Ishikawa (cell line): ENCODE data around the gene KLK6.
A peak's percentile ranks its signal among the peaks of the same experiment; 100 is the strongest.

ENCODE experiments used
- CEBPB ChIP-seq: IDR thresholded peaks from 2 replicates; pipeline ENCODE4 v1.6.1; 2012
- CREB1 ChIP-seq: IDR thresholded peaks from 2 replicates; pipeline ENCODE4 v1.6.1; 2012; ENCODE audit warnings: low read depth
- EGR1 ChIP-seq: IDR thresholded peaks from 2 replicates; pipeline ENCODE4 v1.6.1; 2012
- EP300 ChIP-seq: IDR thresholded peaks from 2 replicates; pipeline ENCODE4 v1.6.1; 2012; ENCODE audit warnings: borderline replicate concordance
- FOXM1 ChIP-seq: IDR thresholded peaks from 2 replicates; pipeline ENCODE4 v1.6.1; 2012; ENCODE audit warnings: low read depth, borderline replicate concordance
- NFIC ChIP-seq: IDR thresholded peaks from 2 replicates; pipeline ENCODE4 v1.6.1; 2012
- RAD21 ChIP-seq: IDR thresholded peaks from 2 replicates; pipeline ENCODE4 v1.6.1; 2012; ENCODE audit warnings: low read depth
- REST ChIP-seq: IDR thresholded peaks from 2 replicates; pipeline ENCODE4 v1.6.1; 2012; ENCODE audit warnings: low read depth, mild to moderate bottlenecking
- TAF1 ChIP-seq: IDR thresholded peaks from 2 replicates; pipeline ENCODE4 v1.6.1; 2012; ENCODE audit warnings: low read depth, mild to moderate bottlenecking
- TCF12 ChIP-seq: IDR thresholded peaks from 2 replicates; pipeline ENCODE4 v1.6.1; 2012; ENCODE audit warnings: low read depth
- TEAD4 ChIP-seq: IDR thresholded peaks from 2 replicates; pipeline ENCODE4 v1.6.1; 2012
- YY1 ChIP-seq: IDR thresholded peaks from 2 replicates; pipeline ENCODE4 v1.6.1; 2012; ENCODE audit warnings: low read depth
- ZBTB7A ChIP-seq: IDR thresholded peaks from 2 replicates; pipeline ENCODE4 v1.6.1; 2012; ENCODE audit warnings: low read depth
- TF ChIP-seq, protein P1 (sequence below): IDR thresholded peaks from 2 replicates; pipeline ENCODE4 v1.6.1; 2012
- TF ChIP-seq, protein P2 (sequence below): IDR thresholded peaks from 2 replicates; pipeline ENCODE4 v1.6.1; 2012

KLK6 gene

GRCh38 chr19:50969413-50969760 lies at the start of gene KLK6:
Gene KLK6, minus strand, starts transcription at chr19:50969591. Its CDS starts 1,487 bp downstream, at chr19:50968104.
- TF ChIP-seq YY1 = no peak
- no peak for TF ChIP-seq RAD21
- no peak for TF ChIP-seq FOXM1
- TF ChIP-seq, protein P1, sequence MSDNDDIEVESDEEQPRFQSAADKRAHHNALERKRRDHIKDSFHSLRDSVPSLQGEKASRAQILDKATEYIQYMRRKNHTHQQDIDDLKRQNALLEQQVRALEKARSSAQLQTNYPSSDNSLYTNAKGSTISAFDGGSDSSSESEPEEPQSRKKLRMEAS = no peak
- TF ChIP-seq TEAD4 = no peak
- TF ChIP-seq, protein P2, sequence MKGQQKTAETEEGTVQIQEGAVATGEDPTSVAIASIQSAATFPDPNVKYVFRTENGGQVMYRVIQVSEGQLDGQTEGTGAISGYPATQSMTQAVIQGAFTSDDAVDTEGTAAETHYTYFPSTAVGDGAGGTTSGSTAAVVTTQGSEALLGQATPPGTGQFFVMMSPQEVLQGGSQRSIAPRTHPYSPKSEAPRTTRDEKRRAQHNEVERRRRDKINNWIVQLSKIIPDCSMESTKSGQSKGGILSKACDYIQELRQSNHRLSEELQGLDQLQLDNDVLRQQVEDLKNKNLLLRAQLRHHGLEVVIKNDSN = no peak
- no peak for TF ChIP-seq CREB1
- no peak for TF ChIP-seq CEBPB
- no peak for TF ChIP-seq TCF12
- no peak for TF ChIP-seq EGR1
- TF ChIP-seq ZBTB7A = no peak

GRCh38 chr19:51018745-51019543 lies 49.6 kb upstream of the KLK6 start:
- TF ChIP-seq, protein P2 = no peak
- TF ChIP-seq TEAD4 = no peak
- no peak for TF ChIP-seq REST
- TF ChIP-seq, protein P1 = no peak
- TF ChIP-seq RAD21 = no peak
- TF ChIP-seq CREB1 = no peak
- no peak for TF ChIP-seq FOXM1
- no peak for TF ChIP-seq EP300
- TF ChIP-seq TCF12 = no peak
- no peak for TF ChIP-seq EGR1
- TF ChIP-seq NFIC = no peak
- no peak for TF ChIP-seq ZBTB7A
- no peak for TF ChIP-seq CEBPB
- TF ChIP-seq YY1 = no peak
- TF ChIP-seq TAF1 = no peak

GRCh38 chr19:51016798-51017683 lies 47.6 kb upstream of the KLK6 start:
- TF ChIP-seq CEBPB (no peak), RAD21 (peak; percentile 50; the same call in 1 of the 2 replicates)

DNA sequence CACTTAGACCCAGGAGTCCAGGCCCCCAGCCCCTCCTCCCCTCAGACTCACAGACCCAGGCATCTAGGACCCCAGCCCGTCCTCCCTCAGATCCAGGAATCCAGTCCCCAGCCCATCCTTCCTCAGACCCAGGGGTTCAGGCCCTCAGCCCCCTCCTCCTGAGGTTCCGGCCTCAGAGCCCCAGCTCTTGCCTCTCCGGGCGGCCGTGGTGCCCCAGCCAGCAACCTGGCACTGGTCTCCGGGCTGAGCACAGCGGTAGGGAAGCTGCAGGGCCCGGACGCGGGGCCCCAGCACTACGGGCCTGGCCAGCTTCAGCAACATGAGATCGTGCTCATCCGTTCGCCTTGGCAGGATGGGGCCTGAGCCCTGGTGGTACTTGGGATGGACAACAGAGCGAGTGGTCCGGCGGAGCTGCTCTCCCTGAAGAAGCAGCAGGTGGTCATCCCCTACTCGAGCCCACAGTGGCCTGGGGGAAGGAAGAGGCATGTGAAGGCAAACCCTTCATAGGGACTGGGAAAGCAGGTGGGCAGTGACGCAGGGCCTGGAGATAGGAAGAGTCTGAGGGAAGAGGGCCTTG lies 46.4 kb upstream of the KLK6 start:
- TF ChIP-seq NFIC (no peak), TAF1 (no peak), YY1 (no peak), REST (no peak), CREB1 (no peak)

GRCh38 chr19:51014242-51014641 lies 44.9 kb upstream of the KLK6 start:
- no peak for TF ChIP-seq NFIC
- no peak for TF ChIP-seq CEBPB
- no peak for TF ChIP-seq EGR1

GRCh38 chr19:51012661-51013190 lies 43.3 kb upstream of the KLK6 start:
- TF ChIP-seq NFIC (no peak), YY1 (no peak), FOXM1 (no peak), TEAD4 (no peak), TAF1 (no peak), EP300 (no peak), CREB1 (no peak), EGR1 (no peak)
- TF ChIP-seq, protein P1 = no peak
